AG04450 (cell line): ENCODE measurements around the gene SOX14. TPM values are rescaled to one million over a fixed set of nuclear protein-coding genes. Genes with fewer than 3 reads are reported as not detected.

ENCODE experiments used
- CTCF ChIA-PET: fragments of 300-600, 350-600 bp; formaldehyde crosslinking; extraction: SDS; loops from one replicate; lab custom pipeline; 2022; ENCODE audit warnings: antibody characterized with exemption, inconsistent platforms; lab: Charles Lee
- POLR2A ChIA-PET: fragments of 350-600 bp; formaldehyde crosslinking; extraction: SDS; loops from one replicate; lab custom pipeline; 2021; ENCODE audit warnings: antibody characterized with exemption, inconsistent platforms; lab: Yijun Ruan, JAX
- DNase-seq: peaks from one replicate; pipeline ENCODE4 v3.0.0-alpha.2; 2011; ENCODE audit warnings: low read depth, low spot score
- H3K27ac ChIP-seq: one replicate; pipeline ENCODE4 v1.5.1; 2012; ENCODE audit warnings: low read depth, low read length, control low read depth
- H3K27me3 ChIP-seq: one replicate; pipeline ENCODE4 v1.6.0; 2012; ENCODE audit warnings: low read length; ENCODE audit not compliant: control insufficient read depth, insufficient read depth
- H3K4me3 ChIP-seq: 2 replicates; pipeline ENCODE4 v1.5.1; 2011; ENCODE audit warnings: mild to moderate bottlenecking, low read depth, low read length, control low read depth
- H3K9me3 ChIP-seq: 2 replicates; pipeline ENCODE4 v1.5.1; 2012; ENCODE audit warnings: low read length; ENCODE audit not compliant: control insufficient read depth, insufficient read depth
- polyA plus RNA-seq: library from polyadenylated mRNA; depleted of rRNA; stranded (reverse); fragments of >200 nt; gene quantifications from 2 replicates; pipeline ENCODE4 v1.2.3, GENCODE V29; 2011
- TF ChIP-seq, protein P1 (sequence below): IDR thresholded peaks from 2 replicates; pipeline ENCODE4 v1.5.1; 2011; ENCODE audit warnings: low read depth, low read length, control low read depth, inconsistent platforms

SOX14 gene
- polyA plus RNA-seq, 1 experiment: not detected

DNA sequence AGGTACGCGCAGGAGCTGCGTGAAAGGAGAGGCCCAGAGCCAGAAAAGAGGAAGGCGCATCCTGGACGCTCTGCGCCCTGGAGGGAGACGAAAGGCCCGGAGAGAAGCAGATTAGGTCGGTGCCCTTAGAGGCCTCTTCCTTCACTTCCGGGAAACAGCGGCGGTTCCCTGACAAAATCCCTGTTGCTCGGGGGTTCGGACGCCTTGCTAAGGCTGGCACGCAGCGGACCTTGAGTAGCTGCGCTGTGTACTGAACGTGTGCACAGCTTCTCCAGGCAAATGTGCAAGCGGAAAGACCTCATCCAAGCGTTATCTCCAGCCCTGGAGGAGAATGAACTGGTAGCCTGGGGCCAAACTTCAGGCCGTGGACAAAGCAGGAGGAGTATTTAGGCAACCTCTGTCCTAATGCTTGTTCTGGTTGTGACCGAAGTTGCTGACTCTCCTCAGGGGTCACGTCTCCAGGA is 3.0 kb upstream of the SOX14 start:
- TF ChIP-seq, protein P1, sequence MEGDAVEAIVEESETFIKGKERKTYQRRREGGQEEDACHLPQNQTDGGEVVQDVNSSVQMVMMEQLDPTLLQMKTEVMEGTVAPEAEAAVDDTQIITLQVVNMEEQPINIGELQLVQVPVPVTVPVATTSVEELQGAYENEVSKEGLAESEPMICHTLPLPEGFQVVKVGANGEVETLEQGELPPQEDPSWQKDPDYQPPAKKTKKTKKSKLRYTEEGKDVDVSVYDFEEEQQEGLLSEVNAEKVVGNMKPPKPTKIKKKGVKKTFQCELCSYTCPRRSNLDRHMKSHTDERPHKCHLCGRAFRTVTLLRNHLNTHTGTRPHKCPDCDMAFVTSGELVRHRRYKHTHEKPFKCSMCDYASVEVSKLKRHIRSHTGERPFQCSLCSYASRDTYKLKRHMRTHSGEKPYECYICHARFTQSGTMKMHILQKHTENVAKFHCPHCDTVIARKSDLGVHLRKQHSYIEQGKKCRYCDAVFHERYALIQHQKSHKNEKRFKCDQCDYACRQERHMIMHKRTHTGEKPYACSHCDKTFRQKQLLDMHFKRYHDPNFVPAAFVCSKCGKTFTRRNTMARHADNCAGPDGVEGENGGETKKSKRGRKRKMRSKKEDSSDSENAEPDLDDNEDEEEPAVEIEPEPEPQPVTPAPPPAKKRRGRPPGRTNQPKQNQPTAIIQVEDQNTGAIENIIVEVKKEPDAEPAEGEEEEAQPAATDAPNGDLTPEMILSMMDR: no peak
- DNase-seq: no peak
- Histone ChIP-seq H3K27me3 (peaks cover 58% of the 10 kb centered on the region), H3K4me3 (no peak overlapping the region), H3K27ac (no peak overlapping the region), H3K9me3 (peaks cover 4% of the 10 kb centered on the region; the same call in 1 of the 2 replicates)
- ChIA-PET POLR2A (no interaction called here), CTCF (no interaction called here)

DNA sequence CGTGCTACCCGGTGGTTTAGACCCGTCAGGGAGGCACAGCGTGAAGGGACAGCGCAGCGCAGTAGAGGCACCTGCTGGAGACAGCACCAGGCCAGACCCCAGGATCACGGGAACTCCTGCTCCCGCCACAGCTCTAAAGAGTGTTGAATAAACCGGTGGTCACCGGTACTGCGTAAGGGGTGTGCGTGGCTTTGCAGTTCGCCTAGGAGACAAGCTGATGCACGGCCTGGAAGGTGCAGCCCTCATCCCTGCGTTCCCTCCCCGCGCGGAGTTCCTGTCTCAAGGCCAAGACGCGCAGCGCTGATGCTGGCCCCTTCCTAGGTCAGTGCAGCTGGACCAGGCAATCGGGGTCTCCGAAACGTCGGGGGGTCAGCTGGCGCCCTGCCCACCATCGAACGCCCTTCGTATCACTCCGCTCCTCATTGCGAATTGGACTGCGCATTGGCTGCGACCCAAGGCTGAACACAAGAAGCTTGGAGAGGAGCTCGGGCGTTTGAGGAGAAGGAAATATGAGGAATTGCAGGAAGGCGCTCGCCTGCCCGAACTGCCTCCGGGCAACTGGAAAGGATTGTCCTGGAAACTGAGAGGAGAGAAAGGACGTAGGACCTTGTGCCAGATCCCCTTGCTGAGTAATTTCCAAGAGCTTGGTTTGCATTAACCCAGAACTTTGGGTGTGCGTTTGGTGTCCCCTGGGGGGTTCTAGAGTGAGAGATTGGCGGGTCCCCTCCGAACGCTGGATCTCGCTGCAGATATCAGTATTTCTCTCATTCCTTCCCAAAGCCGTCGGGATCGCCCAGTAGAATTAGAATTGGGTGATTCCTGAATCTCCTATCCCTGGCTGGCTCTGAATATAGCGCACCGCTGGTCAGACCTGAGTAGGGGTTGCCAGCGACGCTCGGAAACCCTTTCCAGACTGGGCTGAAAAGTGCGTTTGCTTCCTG is 2.3 kb upstream of the SOX14 start:
- Histone ChIP-seq H3K27me3 (peaks cover 65% of the 10 kb centered on the region), H3K4me3 (no peak overlapping the region), H3K27ac (no peak overlapping the region), H3K9me3 (peaks cover 4% of the 10 kb centered on the region; the same call in 1 of the 2 replicates)
- ChIA-PET POLR2A (no interaction called here), CTCF (no interaction called here)
- no peak for DNase-seq
- TF ChIP-seq, protein P1: no peak

DNA sequence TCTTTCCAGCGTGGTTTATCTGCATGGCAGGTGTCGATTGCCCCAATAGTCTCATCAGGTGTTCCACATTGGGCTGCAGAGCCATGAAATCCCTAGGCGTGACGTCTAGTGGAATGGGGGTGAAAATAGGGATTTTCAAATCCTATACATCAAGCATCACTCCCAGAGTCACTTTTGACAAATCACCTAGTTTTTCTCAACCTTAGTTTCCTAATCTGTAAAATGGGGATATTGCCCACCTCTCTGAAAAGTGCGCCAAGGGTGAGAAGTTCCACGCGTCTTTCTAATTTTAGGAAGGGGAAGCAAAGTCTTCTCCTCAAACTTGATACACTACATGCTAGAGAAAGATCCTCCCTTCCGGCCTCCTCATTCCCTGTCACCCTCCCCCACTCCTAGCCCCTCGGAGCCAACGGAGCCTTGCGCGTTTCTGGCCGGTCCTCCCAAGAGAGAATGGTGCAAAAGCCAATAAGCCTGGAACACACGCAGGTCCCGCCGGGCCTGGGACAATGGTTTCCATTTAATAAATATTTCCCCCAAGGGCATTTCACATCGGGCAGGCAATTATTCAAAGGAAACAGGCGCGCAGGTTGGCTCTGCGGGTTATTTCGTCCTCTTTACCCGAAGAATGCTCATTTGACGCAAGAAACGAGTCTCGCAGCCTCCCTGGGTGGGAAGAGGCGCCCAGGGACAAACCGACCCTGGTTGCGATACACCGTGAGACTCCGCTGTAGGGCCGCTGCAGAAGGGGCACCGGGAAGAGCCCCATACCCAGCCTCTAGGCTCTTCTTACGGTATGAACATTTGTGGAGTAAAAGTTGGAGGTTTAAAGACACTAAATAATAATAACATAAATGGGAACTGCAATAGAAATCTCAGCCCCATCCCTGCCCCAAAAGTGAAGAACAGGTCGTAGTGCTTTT is 1.2 kb upstream of the SOX14 start:
- Histone ChIP-seq H3K9me3 (peaks cover 4% of the 10 kb centered on the region; the same call in 1 of the 2 replicates), H3K27ac (no peak overlapping the region), H3K4me3 (no peak overlapping the region), H3K27me3 (peaks cover 76% of the 10 kb centered on the region)
- ChIA-PET CTCF (no interaction called here), POLR2A (no interaction called here)
- TF ChIP-seq, protein P1: no peak
- DNase-seq: no peak

DNA sequence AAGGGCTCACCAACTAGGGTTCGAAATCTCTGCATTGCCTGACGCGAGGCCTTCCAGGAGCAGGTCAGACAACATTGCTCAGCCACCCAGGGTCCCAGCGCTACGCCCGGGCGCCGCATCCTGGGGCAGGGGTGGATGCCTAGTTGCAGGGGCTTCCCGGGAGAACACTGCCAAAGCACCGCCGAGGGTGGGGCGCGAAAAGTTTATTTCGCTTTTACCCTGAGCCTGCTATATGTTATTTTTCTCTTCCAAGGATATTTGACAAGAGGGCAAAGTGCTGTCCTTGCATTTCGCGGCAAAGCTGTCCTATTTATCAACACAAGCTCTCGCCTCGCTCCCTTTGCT is 549 bp upstream of the SOX14 start:
- peaks cover 4% of the 10 kb centered on the region; the same call in 1 of the 2 replicates for H3K9me3 ChIP-seq
- H3K27me3 ChIP-seq: peaks cover 82% of the 10 kb centered on the region
- TF ChIP-seq, protein P1: no peak
- H3K27ac ChIP-seq: no peak overlapping the region
- H3K4me3 ChIP-seq: no peak overlapping the region
- ChIA-PET POLR2A (no interaction called here), CTCF (no interaction called here)
- DNase-seq: no peak
